HG03097 (cell line): Measurements from ENCODE around the gene MITF.

Source experiments
- ATAC-seq: cut with Tn5 transposase; IDR thresholded peaks from one replicate; pipeline ENCODE4 v1.9.1; 2021; ENCODE audit not compliant: unreplicated experiment, low FRiP score

The MITF gene

DNA sequence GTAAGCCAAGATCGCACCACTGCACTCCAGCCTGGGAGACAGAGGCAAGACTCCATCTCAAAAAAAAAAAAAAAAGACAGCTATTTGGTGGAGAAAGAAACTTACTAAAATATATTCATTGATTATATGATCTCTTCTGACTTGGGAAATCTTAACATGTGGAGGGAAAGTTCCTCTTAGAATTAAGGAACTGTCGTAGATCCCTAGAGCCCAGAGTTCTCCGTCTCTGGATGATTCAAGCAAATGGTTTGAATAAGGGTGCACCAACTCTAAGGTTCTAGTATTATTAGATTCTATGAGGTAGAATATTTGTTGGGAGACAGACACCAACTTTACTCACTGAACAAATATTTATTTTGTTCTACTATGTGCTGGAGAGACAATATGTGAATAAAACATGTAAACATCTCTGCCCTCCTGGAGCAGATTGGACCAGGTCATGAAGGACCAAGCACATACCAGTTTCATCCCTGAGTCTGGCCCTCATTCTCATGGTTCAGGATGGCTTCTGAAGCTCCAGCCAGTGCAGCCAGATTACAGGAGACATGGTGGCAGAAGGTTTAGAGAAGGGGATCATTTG is 129.7 kb downstream of the MITF start:
- no peak for ATAC-seq

DNA sequence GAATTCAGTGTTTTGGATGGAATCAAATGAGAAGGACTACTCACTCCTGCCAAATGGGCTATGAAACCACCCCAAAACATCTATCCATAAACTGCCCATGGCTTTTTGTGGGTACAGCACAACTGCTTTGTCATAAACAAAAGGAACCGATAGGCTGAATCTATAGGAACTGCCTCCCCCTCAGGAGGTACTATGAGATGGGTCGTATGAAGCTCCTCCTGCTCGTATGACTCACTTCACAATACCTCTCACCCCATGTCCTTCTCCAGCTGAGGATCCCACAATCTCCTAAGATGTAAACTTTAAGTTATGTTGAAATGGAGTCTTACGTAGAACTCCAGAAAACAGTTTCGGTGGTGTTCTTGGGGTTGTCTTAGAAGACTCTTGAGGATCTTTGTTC is 130.4 kb downstream of the MITF start:
- ATAC-seq = no peak

DNA sequence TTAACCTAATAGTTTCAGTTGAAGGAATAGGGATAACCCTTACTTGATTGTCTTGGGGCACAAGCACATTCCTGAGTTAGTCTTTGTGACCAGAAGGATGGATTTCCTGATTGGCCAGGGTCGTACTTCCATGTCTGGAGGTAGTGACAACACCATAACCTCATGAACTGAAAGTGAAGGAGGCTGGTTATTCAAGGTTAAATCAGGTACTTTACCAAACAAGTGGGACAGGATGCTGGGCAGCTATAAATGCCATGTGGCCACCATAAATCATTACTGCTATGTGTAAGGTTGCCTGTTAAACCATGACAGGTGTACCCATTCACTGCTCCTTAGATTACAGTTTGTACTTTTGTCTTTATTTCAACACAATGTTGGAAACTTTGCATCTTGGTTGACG is 132.0 kb downstream of the MITF start:
- ATAC-seq = no peak

DNA sequence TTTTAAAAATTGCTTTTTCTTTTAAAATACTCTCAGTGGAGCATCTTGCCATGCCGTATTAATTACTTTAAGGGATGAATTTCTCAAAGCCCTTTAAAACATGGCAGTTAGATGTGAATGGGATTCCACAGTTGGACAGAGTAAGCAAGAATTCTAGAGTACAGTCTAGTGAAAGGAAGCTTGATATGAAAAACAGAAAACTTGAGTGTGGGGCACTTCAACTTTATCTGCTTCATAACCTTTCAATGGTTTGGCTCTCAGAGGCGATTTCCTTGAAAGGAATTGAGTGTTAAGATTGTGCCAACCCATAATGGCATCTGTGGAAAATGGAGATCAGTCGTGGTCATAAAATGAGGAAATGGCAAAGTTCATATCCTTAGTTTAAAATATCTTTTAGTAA is 132.6 kb downstream of the MITF start:
- no peak for ATAC-seq

- no peak for ATAC-seq
Observed at GRCh38 chr3:69872783-69873378, 133.6 kb downstream of the MITF start.

DNA sequence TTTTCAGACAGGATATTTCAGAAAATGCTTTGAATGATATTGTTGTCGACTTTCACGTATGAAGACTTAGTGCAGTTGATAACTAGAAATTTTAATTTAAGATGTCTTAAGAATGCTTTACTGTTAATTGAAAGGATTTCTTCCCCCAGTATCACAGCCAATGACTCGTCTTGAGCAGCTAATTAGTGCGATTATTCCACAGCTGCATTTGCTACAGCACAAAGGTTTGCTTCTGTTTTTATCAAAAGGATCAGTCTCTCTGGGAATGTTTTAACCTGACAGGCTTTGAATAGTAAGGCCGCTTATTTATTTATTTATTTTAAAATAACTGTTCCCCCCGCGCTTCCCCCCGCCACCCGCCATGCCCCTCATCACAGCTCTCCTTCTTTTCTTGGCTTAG is 136.8 kb downstream of the MITF start:
- ATAC-seq = no peak

DNA sequence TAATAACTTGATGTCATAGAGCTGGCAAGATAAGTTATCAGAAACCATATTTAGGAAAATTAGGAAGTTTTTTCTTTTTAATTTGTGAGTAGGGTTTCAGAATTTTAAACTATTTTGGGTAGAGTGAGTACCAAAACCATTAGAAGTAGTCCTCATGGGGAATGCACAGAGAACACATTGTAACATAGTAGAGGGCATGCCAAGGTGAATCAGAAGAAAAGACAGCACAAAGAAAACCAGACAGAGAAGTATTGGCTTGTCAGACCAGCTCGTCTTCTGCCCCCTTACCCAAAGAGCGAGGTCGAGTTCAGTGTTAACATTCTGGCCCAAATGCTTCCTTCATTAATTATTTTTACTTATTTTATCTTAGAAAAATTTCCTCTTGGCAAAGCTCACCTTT is 139.0 kb downstream of the MITF start:
- ATAC-seq = no peak

GRCh38 chr3:69879051-69879450 is 139.8 kb downstream of the MITF start:
- ATAC-seq = no peak

DNA sequence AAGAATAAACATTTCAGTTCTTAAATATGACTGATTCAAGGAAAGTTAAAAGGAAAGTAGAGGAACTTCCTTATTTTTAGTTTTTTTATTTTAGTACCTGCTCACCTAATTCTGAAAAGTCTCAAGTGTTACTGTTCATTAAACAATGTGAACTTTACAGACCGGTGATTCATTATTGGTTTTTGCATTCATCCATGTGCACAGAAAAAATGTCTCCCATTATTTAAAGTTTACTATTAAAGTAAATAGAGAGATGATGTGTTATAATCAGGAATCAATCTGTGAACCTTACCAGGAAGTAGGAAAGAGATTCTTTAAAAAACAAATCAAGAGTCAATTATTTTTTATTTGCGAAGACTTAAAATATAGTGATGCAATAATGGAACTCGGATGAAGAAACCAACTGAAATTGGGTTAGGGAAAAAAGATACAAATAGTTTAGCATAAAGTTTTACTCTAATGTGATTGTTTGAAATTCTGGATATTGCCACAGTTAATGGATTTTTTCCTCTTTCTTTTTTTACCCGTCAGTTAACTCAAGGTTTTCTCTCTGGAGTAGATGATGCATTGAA is 140.9 kb downstream of the MITF start:
- ATAC-seq = no peak

- no peak for ATAC-seq
Observed at GRCh38 chr3:69881051-69881450, 141.8 kb downstream of the MITF start.

GRCh38 chr3:69881756-69882428 is 142.6 kb downstream of the MITF start:
- no peak for ATAC-seq

DNA sequence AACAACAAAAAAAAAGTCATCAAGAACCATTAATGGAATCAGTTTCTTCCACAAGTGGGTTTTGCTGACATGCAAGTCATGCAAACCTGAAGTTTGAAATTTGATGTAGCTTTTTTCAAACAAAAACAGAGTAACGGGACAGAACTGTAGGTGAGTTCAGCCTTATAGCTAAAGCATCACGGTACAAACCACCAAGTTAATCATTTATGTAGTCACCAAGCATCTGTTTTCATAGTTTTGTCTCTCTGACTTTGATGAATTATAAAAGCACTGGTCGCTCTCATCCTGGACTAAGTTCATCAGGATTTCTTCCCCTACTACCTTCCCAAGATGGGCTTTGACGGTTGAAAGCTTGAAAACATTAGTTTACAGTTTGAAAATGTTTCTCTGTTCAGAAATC is 143.3 kb downstream of the MITF start:
- no peak for ATAC-seq

- no peak for ATAC-seq
Observed at GRCh38 chr3:69888040-69888942, 149.0 kb downstream of the MITF start.

- no peak for ATAC-seq
Observed at GRCh38 chr3:69888943-69889315, 149.7 kb downstream of the MITF start.

DNA sequence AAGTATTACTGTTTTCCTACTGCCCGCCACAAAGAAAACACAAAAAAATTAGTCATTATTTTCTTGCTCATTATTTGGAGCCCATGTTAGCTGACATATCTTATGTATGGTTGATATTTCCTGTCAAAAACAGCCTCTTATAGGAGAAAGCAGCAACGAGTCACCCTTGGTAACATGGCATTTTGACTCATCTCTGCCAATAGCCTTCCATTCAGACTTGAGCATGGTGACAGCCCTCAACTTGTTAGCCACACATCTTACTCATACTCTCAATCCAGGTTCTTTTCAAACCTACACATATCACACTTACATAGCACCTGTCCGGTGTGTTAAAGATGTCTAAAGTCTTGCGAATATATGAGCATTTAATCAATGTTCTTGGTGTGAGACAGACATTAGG is 150.8 kb downstream of the MITF start:
- ATAC-seq = no peak

DNA sequence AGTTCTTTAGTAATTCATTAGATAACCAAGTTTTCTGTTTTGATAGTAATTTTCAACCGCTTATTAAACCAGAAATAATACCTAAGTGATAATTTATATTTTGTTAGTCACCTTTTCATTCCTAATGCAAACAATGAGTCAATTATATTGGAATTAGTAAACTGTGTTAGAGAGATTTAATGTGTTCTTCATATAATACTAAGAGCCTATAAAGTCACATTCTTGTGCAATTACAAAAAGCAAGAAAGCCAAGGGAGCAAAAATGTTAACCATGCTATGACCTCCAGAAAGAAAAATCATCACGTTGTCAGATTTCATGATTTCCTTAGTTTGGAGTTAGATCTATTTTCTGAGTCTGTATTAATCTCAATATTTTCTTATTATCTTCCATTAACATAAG is 151.4 kb downstream of the MITF start:
- ATAC-seq = no peak

DNA sequence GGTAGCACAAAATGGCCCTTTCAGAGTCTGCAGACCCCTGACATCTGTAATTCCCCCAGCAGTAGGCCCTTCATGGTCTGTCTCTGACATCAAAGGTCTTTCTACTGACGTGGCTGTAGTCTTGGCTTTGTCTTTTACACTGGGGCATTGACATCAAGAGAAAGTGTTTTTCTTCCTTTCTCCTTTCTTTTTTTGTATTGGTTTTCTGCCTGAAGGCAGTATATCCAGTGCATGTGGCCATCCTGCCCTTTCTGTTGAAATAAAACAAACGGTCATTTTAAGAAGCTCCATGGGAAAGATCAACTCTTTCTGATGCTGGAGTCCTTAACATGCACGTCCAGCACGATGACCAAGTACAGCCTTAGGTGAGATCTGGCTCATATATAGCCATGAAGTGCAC is 153.4 kb downstream of the MITF start:
- ATAC-seq = no peak

DNA sequence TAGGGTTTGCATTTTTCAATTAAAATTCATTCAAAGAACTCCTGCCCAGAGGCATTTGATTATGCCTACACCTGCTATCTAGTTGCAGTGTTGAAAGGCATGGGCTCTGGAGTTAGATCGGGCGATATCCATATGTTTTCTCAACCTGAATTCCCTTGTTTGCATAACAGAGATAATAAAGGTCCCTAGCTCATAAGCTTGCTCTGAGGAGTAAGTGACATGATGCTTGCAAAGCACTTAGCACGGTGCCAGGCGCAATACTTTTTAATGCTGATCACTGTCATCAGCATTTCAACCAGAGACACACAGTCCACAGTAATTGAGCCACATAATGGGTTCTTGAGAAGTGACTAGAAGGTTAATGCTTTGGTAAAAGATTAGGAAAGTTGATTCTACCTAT is 154.0 kb downstream of the MITF start:
- ATAC-seq = no peak

DNA sequence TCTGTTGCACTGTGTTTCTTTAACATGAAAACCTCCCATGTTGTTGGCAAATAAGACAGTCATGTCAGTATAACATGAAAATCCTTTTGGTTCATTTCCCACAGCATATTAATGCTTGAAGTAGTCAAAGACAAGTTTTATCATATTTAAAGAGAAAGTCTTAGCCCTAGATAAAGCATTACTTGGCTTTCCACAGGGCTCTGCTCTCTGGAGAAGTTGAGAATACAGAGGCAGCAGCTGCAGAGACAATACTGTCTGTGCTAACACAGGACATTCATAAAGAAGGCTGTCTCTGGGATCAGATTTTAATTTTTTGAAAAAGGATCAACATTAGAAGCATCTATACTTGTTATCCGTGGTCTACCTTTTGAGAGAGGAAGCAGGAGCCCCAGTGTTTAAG is 156.8 kb downstream of the MITF start:
- ATAC-seq = no peak

- no peak for ATAC-seq
Observed at GRCh38 chr3:69900331-69900730, 161.1 kb downstream of the MITF start.

- ATAC-seq = no peak
Observed at GRCh38 chr3:69901802-69902201, 162.5 kb downstream of the MITF start.
